Liver (tissue), 9 donors: Measurements from ENCODE around the gene AHCY. TPM values are rescaled to one million over a fixed set of nuclear protein-coding genes. Genes with fewer than 3 reads are reported as not detected.

Experiments used
- DNase-seq: peaks from one replicate; pipeline ENCODE4 v3.0.0-alpha.2; 2017; ENCODE audit warnings: low spot score
- H3K27ac ChIP-seq, 2 donors: one replicate each; pipeline ENCODE4 v1.7.0; 2013; ENCODE audit warnings: inconsistent platforms in 2 of 2, low read length in 2 of 2, control low read depth in 1 of 2, low read depth in 1 of 2, mild to moderate bottlenecking in 1 of 2
- H3K27me3 ChIP-seq, 4 donors: one replicate each; pipeline versions ENCODE4 v1.6.1 to v1.7.0; 2013; ENCODE audit warnings: low read length in 3 of 4, inconsistent platforms in 1 of 4, mild to moderate bottlenecking in 1 of 4, moderate library complexity in 1 of 4; ENCODE audit not compliant: control insufficient read depth in 4 of 4, insufficient read depth in 4 of 4
- H3K36me3 ChIP-seq, 4 donors: one replicate each; pipeline versions ENCODE4 v1.6.1 to v1.7.0; 2013; ENCODE audit warnings: low read length in 3 of 4, mild to moderate bottlenecking in 3 of 4, low read depth in 1 of 4, moderate library complexity in 1 of 4; ENCODE audit not compliant: control insufficient read depth in 4 of 4, insufficient read depth in 3 of 4
- H3K4me1 ChIP-seq, 4 donors: one replicate each; pipeline versions ENCODE4 v1.6.1 to v1.7.0; 2013; ENCODE audit warnings: low read length in 3 of 4, mild to moderate bottlenecking in 3 of 4, moderate library complexity in 1 of 4; ENCODE audit not compliant: control insufficient read depth in 4 of 4, insufficient read depth in 4 of 4
- H3K4me3 ChIP-seq, 3 donors: one replicate each; pipeline versions ENCODE4 v1.6.1 to v1.7.0; 2013; ENCODE audit warnings: low read length in 3 of 3, control low read depth in 1 of 3, low read depth in 1 of 3, mild to moderate bottlenecking in 1 of 3
- H3K9ac ChIP-seq, 2 donors: one replicate each; pipeline ENCODE4 v1.7.0; 2013; ENCODE audit warnings: low read length in 2 of 2, mild to moderate bottlenecking in 2 of 2, moderate library complexity in 2 of 2, control low read depth in 1 of 2, low read depth in 1 of 2
- H3K9me3 ChIP-seq, 4 donors: one replicate each; pipeline versions ENCODE4 v1.6.1 to v1.7.0; 2013; ENCODE audit warnings: low read length in 3 of 4; ENCODE audit not compliant: control insufficient read depth in 4 of 4
- FOXA1 ChIP-seq: IDR thresholded peaks from 2 replicates; pipeline ENCODE4 v1.6.1; 2016; ENCODE audit warnings: antibody characterized with exemption
- FOXA2 ChIP-seq: IDR thresholded peaks from 2 replicates; pipeline ENCODE4 v1.6.1; 2016; ENCODE audit warnings: antibody characterized with exemption
- HNF4A ChIP-seq, 2 donors: conservative IDR thresholded peaks; 2 replicates each; pipeline ENCODE4 v1.6.1; 2016; ENCODE audit warnings: antibody characterized with exemption in 2 of 2, mild to moderate bottlenecking in 2 of 2
- HNF4G ChIP-seq: IDR thresholded peaks from 2 replicates; pipeline ENCODE4 v1.6.1; 2016; ENCODE audit warnings: antibody characterized with exemption
- MAX ChIP-seq: IDR thresholded peaks from 2 replicates; pipeline ENCODE4 v1.6.1; 2016; ENCODE audit warnings: antibody characterized with exemption
- RAD21 ChIP-seq, 2 donors: IDR thresholded peaks; 2 replicates each; pipeline ENCODE4 v1.6.1; 2016; ENCODE audit warnings: antibody characterized with exemption in 2 of 2, mild to moderate bottlenecking in 2 of 2
- REST ChIP-seq: IDR thresholded peaks from 2 replicates; pipeline ENCODE4 v1.6.1; 2016; ENCODE audit warnings: antibody characterized with exemption, mild to moderate bottlenecking
- SP1 ChIP-seq: IDR thresholded peaks from 2 replicates; pipeline ENCODE4 v1.6.1; 2018; ENCODE audit warnings: antibody characterized with exemption, mild to moderate bottlenecking
- ZBTB33 ChIP-seq: IDR thresholded peaks from 2 replicates; pipeline ENCODE4 v1.6.1; 2016; ENCODE audit warnings: antibody characterized with exemption
- WGBS: extraction: QIAGEN DNeasy Blood & Tissue Kit; methylation state at CpG from one replicate; pipeline ENCODE4 v1.1.7; 2013; 5-methylcytosine and 5-hydroxymethylcytosine counted together
- polyA plus RNA-seq, 2 donors: library from polyadenylated mRNA; stranded (reverse) in 1 of 2; unstranded in 1 of 2; fragments of 200-250 nt in 1 of 2; fragments of >200 nt in 1 of 2; fragmentation: Nextera tagmentation in 1 of 2; extraction: Ambion mirVana in 1 of 2; gene quantifications; one replicate each; pipeline versions ENCODE4 v1.2.1 to v1.2.3, GENCODE V29; 2013 to 2015
- total RNA-seq, 2 donors: library from RNA; depleted of rRNA; stranded (reverse); fragments of >200 nt; gene quantifications; one replicate each; pipeline ENCODE4 v1.2.3, GENCODE V29; 2014
- donor health status: healthy.
- donor health status: healthy.
- donor health status: healthy.
- donor health status: healthy.
- donor health status: healthy.

Gene AHCY
- total and polyA plus RNA-seq, 4 donors, result 56.0 to 138 (median 113) TPM

GRCh38 chr20:34250005-34250404 is 53.1 kb downstream of the AHCY start (continued):
- TF ChIP-seq ZBTB33 (no peak), MAX (no peak)

- H3K27ac ChIP-seq, result no peak overlapping the region
- TF ChIP-seq HNF4A (conservative IDR thresholded peaks at IDR 0.05), result no peak
- no peak for TF ChIP-seq HNF4G
- TF ChIP-seq RAD21 (IDR thresholded peaks at IDR 0.05), result no peak
- no peak for TF ChIP-seq REST
- TF ChIP-seq SP1, result no peak
- TF ChIP-seq FOXA2, result no peak
- no peak for TF ChIP-seq FOXA1
- no peaks in the 10 kb centered on the region for H3K4me1 ChIP-seq
- 81% methylated on average over 6 of the region's 6 CpGs for WGBS
- H3K36me3 ChIP-seq, result no peaks in the 10 kb centered on the region
- H3K27me3 ChIP-seq, result no peaks in the 10 kb centered on the region
- no peaks in the 10 kb centered on the region for H3K9me3 ChIP-seq
- H3K9ac ChIP-seq, result no peak overlapping the region
- no peak for DNase-seq
- no peak overlapping the region for H3K4me3 ChIP-seq
These were observed 53.9 kb downstream of the AHCY start for GRCh38 chr20:34249291-34249690.

- TF ChIP-seq FOXA2, result no peak
- TF ChIP-seq REST, result no peak
- no peaks in the 10 kb centered on the region for H3K9me3 ChIP-seq
- no peak overlapping the region for H3K4me3 ChIP-seq
- no peak overlapping the region for H3K9ac ChIP-seq
- no peak overlapping the region for H3K27ac ChIP-seq
- no peaks in the 10 kb centered on the region for H3K27me3 ChIP-seq
- no peak for DNase-seq
- 91% methylated on average over 2 of the region's 2 CpGs for WGBS
- no peaks in the 10 kb centered on the region for H3K4me1 ChIP-seq
- H3K36me3 ChIP-seq, result no peaks in the 10 kb centered on the region
These were observed 57.0 kb downstream of the AHCY start for GRCh38 chr20:34246126-34246626.
